Endothelial cell of umbilical vein (primary cell): ENCODE results near the gene AEBP1. TPM values are rescaled to one million over a fixed set of nuclear protein-coding genes. Genes with fewer than 3 reads are reported as not detected.

ENCODE experiments used
- BruUV-seq: library from RNA; stranded (reverse); fragments of 400-500 nt; replicated peaks from 2 replicates; lab custom pipeline; 2021; lab: Mats Ljungman, UMichigan
- CTCF ChIA-PET: fragments of 300-600, 350-600 bp; sonication (Branson Sonifier 250); formaldehyde crosslinking; loops from one replicate; lab custom pipeline; 2021; ENCODE audit warnings: antibody characterized with exemption, inconsistent platforms; lab: Charles Lee
- POLR2A ChIA-PET: fragments of 300-600, 350-600 bp; sonication (Branson Sonifier 250); formaldehyde crosslinking; loops from one replicate; lab custom pipeline; 2021; ENCODE audit warnings: antibody characterized with exemption, inconsistent platforms; lab: Charles Lee
- DNase-seq: peaks from one replicate; pipeline ENCODE4 v3.0.0-alpha.2; 2011; ENCODE audit warnings: low read depth, low spot score
- FAIRE-seq: peaks from 2 replicates; lab custom pipeline; 2011; peaks lifted over from hg19 to GRCh38; lab: Jason Lieb, UNC
- H2AFZ ChIP-seq: 2 replicates; pipeline ENCODE4 v1.6.0; 2012; ENCODE audit warnings: low read depth, low read length, control low read depth, inconsistent platforms
- H3K27ac ChIP-seq: 2 replicates; pipeline ENCODE4 v1.5.1; 2011; ENCODE audit warnings: low read depth, mild to moderate bottlenecking, control low read depth, low read length, moderate library complexity; ENCODE audit not compliant: insufficient read depth
- H3K27me3 ChIP-seq, 2 experiments: 2 replicates each; pipeline versions ENCODE4 v1.6.0 to v1.6.1; 2011; ENCODE audit warnings: low read length in 2 of 2, mixed read lengths in 1 of 2; ENCODE audit not compliant: control insufficient read depth in 2 of 2, insufficient read depth in 2 of 2
- H3K36me3 ChIP-seq, 2 experiments: 2 replicates in 1 of 2; 3 replicates in 1 of 2; pipeline ENCODE4 v1.5.1; 2011; ENCODE audit warnings: low read length in 2 of 2, mild to moderate bottlenecking in 1 of 2, moderate library complexity in 1 of 2; ENCODE audit not compliant: control insufficient read depth in 2 of 2, insufficient read depth in 2 of 2; ENCODE audit errors: extremely low read depth in 1 of 2
- H3K4me1 ChIP-seq: 3 replicates; pipeline ENCODE4 v1.5.1; 2011; ENCODE audit warnings: mild to moderate bottlenecking, low read length; ENCODE audit not compliant: control insufficient read depth, insufficient read depth; ENCODE audit errors: extremely low read depth
- H3K4me2 ChIP-seq: 2 replicates; pipeline ENCODE4 v1.6.1; 2011; ENCODE audit warnings: low read length, control low read depth, mixed read lengths; ENCODE audit not compliant: insufficient read depth
- H3K4me3 ChIP-seq, 3 experiments: fragments of 200-600 bp in 1 of 3; sonication (generic), shearing (Covaris generic) in 1 of 3; replicated peaks in 1 of 3; 2 replicates each; pipeline ENCODE4 v1.5.1; 2011 to 2016; ENCODE audit warnings: control low read depth in 3 of 3, low read length in 3 of 3, mild to moderate bottlenecking in 2 of 3, inconsistent platforms in 1 of 3, low read depth in 1 of 3, moderate library complexity in 1 of 3; ENCODE audit not compliant: insufficient read depth in 1 of 3
- H3K79me2 ChIP-seq: 2 replicates; pipeline ENCODE4 v1.6.0; 2012; ENCODE audit warnings: low read length, inconsistent platforms; ENCODE audit not compliant: control insufficient read depth, insufficient read depth
- H3K9ac ChIP-seq: replicated peaks from 2 replicates; pipeline ENCODE3; 2011; ENCODE audit warnings: low read length, control low read depth; ENCODE audit not compliant: insufficient read depth; ENCODE audit errors: extremely low read depth
- H3K9me1 ChIP-seq: replicated peaks from 3 replicates; pipeline ENCODE4 v1.6.0; 2011; ENCODE audit warnings: mild to moderate bottlenecking, low read length; ENCODE audit not compliant: control insufficient read depth, insufficient read depth; ENCODE audit errors: extremely low read depth
- H3K9me3 ChIP-seq: replicated peaks from 2 replicates; pipeline ENCODE4 v1.5.1; 2012; ENCODE audit warnings: low read length, inconsistent platforms; ENCODE audit not compliant: control insufficient read depth, insufficient read depth
- H4K20me1 ChIP-seq: replicated peaks from 2 replicates; pipeline ENCODE3; 2011; ENCODE audit warnings: mild to moderate bottlenecking, low read length; ENCODE audit not compliant: control insufficient read depth, insufficient read depth; ENCODE audit errors: extremely low read depth
- EZH2 ChIP-seq: IDR thresholded peaks from 2 replicates; pipeline ENCODE4 v1.6.1; 2012; ENCODE audit warnings: borderline replicate concordance, low read depth, mild to moderate bottlenecking, moderate library complexity, low read length, inconsistent platforms; ENCODE audit not compliant: severe bottlenecking
- FOS ChIP-seq: IDR thresholded peaks from 2 replicates; pipeline ENCODE4 v1.6.1; 2011; ENCODE audit warnings: mild to moderate bottlenecking, low read length, moderate library complexity, borderline replicate concordance; ENCODE audit not compliant: insufficient read depth
- GATA2 ChIP-seq: IDR thresholded peaks from 2 replicates; pipeline ENCODE4 v1.7.0; 2011; ENCODE audit warnings: low read depth, mild to moderate bottlenecking, moderate library complexity, mixed read lengths, low read length; ENCODE audit not compliant: insufficient read length, insufficient read depth
- JUN ChIP-seq: IDR thresholded peaks from 2 replicates; pipeline ENCODE4 v1.6.1; 2011; ENCODE audit warnings: borderline replicate concordance, low read depth; ENCODE audit not compliant: insufficient read length, insufficient read depth
- MAX ChIP-seq: IDR thresholded peaks from 2 replicates; pipeline ENCODE4 v1.6.1; 2011; ENCODE audit not compliant: insufficient read depth, insufficient read length
- MYC ChIP-seq: IDR thresholded peaks from one replicate; pipeline ENCODE4 v1.6.1; 2011; ENCODE audit warnings: mild to moderate bottlenecking, low read depth, low read length
- POLR2A ChIP-seq: IDR thresholded peaks from 2 replicates; pipeline ENCODE4 v1.6.1; 2012; ENCODE audit warnings: low read depth, mild to moderate bottlenecking, control low read depth, low read length
- POLR2AphosphoS5 ChIP-seq: IDR thresholded peaks from 2 replicates; pipeline ENCODE4 v1.6.1; 2012; ENCODE audit warnings: low read depth, mild to moderate bottlenecking, control low read depth, low read length, moderate library complexity; ENCODE audit not compliant: insufficient read depth
- dilution Hi-C: fragments of 300-500 bp; cut with MboI; formaldehyde crosslinking; loops from one replicate; pipeline ENCODE4 v1.15.0; 2019; ENCODE audit warnings: low sequenced_read_pairs; ENCODE audit not compliant: extremely low pct_ligation_motif_present
- intact Hi-C: fragments of 100-400 bp; cut with micrococcal nuclease; formaldehyde crosslinking; loops from one replicate; pipeline ENCODE4 v1.10.0; 2022
- polyA plus RNA-seq, 4 experiments: library from polyadenylated mRNA; depleted of rRNA in 3 of 4; stranded (reverse) in 3 of 4; unstranded in 1 of 4; fragments of >200 nt; gene quantifications; 2 replicates each; pipeline versions ENCODE4 v1.2.1 to v1.2.3, GENCODE V29; 2011 to 2012; ENCODE audit warnings: missing spikeins in 1 of 4
- total RNA-seq: library from RNA; stranded (reverse); gene quantifications from 2 replicates; pipeline ENCODE4 v1.2.3, GENCODE V29; 2021
- TF ChIP-seq, protein P1 (sequence below), 2 donors: IDR thresholded peaks; 1 replicate in 1 of 2; 2 replicates in 1 of 2; pipeline ENCODE4 v1.5.1; 2011; ENCODE audit warnings: low read length in 2 of 2, mild to moderate bottlenecking in 2 of 2, moderate library complexity in 2 of 2, control low read depth in 1 of 2, inconsistent platforms in 1 of 2, low read depth in 1 of 2; ENCODE audit not compliant: insufficient read depth in 1 of 2; ENCODE audit errors: extremely low read depth in 1 of 2

Gene AEBP1
- total and polyA plus RNA-seq, 2 donors (not counting 3 experiments of a cell fraction or from before 2014, with no cell fraction given) = 20.6 to 48.0 TPM

GRCh38 chr7:44057849-44058758, 46.0 kb upstream of the AEBP1 start:
- ChIA-PET CTCF (no interaction called here), POLR2A (no interaction called here)
- Histone ChIP-seq H3K79me2 (peaks cover 2% of the 10 kb centered on the region), H3K36me3 (peaks cover 9 to 48% of the 10 kb centered on the region in 2 experiments), H3K4me1 (no peaks in the 10 kb centered on the region), H3K4me2 (no peak overlapping the region), H3K27me3 (no peaks in the 10 kb centered on the region), H4K20me1 (no peaks in the 10 kb centered on the region), H3K27ac (no peak overlapping the region), H3K9ac (no peak overlapping the region), H3K9me3 (no peaks in the 10 kb centered on the region), H3K9me1 (no peaks in the 10 kb centered on the region), H3K4me3 (no peak overlapping the region), H2AFZ (no peak overlapping the region)
- BruUV-seq = no TSS peak
- dilution Hi-C loops = no loop called here
- intact Hi-C loops = no loop called here
- no peak for DNase-seq
- no peak for FAIRE-seq
- TF ChIP-seq GATA2 (no peak), JUN (no peak), MAX (no peak)

- no peak for TF ChIP-seq POLR2A
- TF ChIP-seq POLR2AphosphoS5 = no peak
- no peak for TF ChIP-seq JUN
- no peak for TF ChIP-seq EZH2
- TF ChIP-seq MYC = no peak
- no peak for TF ChIP-seq GATA2
- TF ChIP-seq, protein P1, sequence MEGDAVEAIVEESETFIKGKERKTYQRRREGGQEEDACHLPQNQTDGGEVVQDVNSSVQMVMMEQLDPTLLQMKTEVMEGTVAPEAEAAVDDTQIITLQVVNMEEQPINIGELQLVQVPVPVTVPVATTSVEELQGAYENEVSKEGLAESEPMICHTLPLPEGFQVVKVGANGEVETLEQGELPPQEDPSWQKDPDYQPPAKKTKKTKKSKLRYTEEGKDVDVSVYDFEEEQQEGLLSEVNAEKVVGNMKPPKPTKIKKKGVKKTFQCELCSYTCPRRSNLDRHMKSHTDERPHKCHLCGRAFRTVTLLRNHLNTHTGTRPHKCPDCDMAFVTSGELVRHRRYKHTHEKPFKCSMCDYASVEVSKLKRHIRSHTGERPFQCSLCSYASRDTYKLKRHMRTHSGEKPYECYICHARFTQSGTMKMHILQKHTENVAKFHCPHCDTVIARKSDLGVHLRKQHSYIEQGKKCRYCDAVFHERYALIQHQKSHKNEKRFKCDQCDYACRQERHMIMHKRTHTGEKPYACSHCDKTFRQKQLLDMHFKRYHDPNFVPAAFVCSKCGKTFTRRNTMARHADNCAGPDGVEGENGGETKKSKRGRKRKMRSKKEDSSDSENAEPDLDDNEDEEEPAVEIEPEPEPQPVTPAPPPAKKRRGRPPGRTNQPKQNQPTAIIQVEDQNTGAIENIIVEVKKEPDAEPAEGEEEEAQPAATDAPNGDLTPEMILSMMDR (IDR thresholded peaks at IDR 0.05; ENCODE audit: extremely low read depth in 1 of 2, insufficient read depth in 1 of 2, low read depth in 1 of 2, low read length in 2 of 2) = no peak
- TF ChIP-seq MAX = no peak
- no peak for TF ChIP-seq FOS
- CTCF ChIA-PET = no interaction called here
- no peak overlapping the region for H2AFZ ChIP-seq
Observed at GRCh38 chr7:44058759-44059218, 45.4 kb upstream of the AEBP1 start.

More at GRCh38 chr7:44058759-44059218, 45.4 kb upstream of the AEBP1 start:
- Histone ChIP-seq H3K4me1 (no peaks in the 10 kb centered on the region), H3K27me3 (peaks cover 0 to 2% of the 10 kb centered on the region in 2 experiments), H3K79me2 (peaks cover 2% of the 10 kb centered on the region), H3K4me3 (no peak overlapping the region), H3K9ac (no peak overlapping the region), H3K9me1 (no peaks in the 10 kb centered on the region), H3K36me3 (peaks cover 9 to 48% of the 10 kb centered on the region in 2 experiments), H3K27ac (no peak overlapping the region), H4K20me1 (no peaks in the 10 kb centered on the region), H3K4me2 (no peak overlapping the region), H3K9me3 (no peaks in the 10 kb centered on the region)
- POLR2A ChIA-PET = no interaction called here
- intact Hi-C loops (no loop called here), dilution Hi-C loops (no loop called here)
- BruUV-seq = no TSS peak
- no peak for DNase-seq
- no peak for FAIRE-seq
